Activated CD4-positive, alpha-beta T cell treated with anti-CD3 and anti-CD28 coated beads for 1 hour (primary cell): ENCODE measurements around the gene LHFPL4.
"Not testable (repeated sequence)": the region's sequence is repeated elsewhere in the genome, so short reads cannot be mapped to it uniquely, and the experiment has no call there.

ENCODE experiments used
- DNase-seq: peaks from one replicate; pipeline ENCODE4 v3.0.0-alpha.2; 2020

LHFPL4 gene

DNA sequence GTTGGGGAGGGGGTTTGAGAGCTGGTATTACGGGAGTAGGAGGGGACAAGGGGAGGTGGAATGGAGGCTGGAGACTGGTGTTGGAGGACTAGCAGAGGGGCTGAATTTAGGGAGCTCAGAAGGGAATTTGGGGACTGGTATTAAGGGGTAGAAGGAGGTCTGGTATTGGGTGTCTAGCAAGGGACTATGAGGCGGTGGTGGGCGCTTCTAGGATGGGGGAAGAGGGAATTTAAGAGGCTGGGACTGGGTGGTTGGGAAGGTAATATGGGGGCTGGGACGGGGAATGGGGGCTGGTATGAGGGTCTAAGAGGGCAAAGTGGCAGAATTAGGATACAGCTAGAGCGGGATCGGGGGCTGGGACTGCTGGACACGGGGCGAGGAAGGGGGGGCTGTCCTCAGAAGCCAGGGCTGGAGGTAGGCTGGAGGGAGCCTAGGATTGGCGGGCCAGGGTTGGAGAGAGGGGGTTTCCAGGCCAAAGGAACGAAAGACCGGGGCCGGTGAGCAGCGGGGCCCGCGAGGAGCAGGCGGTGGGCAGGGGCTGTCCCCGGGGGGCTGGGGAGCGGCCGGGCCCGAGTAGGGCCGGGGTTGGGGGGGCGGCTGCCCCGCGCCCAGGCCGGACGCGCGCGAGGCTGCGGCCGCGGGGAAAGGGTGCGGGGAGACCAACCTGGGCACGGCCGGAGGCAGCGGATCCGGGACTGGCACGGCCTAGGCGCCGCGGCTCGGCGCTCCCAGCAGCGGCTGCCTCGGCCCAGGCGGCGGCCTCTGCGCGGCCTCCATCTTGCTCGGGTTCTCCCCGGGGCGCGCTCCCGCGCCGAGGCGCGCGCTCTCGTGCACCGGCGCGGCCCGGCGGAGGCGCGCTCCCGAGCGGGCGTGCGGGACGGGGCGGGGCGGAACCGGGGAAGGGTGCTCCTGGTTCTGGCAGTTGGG is at the start of gene LHFPL4:
LHFPL4 (minus strand) TSS at position 802 of the 927 bp plus-strand sequence. CDS start 1,143 bp downstream, outside the sequence.
- no peak for DNase-seq

DNA sequence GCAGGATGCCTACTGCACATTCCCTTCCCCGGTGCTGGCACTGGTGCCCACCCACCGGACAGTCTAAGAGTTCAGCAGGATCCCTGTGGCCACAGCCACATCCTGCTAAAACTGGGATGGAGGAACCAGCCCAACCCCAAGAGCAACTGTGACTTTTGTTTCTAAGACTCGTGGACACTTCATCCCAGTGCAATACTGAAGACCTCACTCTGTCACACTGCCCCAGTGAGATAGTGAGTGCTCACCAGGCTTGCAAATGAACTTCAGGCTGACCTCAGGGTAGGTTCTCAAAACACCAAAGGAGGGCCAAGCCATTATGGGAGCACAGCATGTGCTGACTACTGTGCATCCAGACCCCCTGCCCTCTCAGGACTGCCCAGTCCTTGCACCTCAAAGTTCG is 49.0 kb upstream of the LHFPL4 start:
- DNase-seq, result no peak

DNA sequence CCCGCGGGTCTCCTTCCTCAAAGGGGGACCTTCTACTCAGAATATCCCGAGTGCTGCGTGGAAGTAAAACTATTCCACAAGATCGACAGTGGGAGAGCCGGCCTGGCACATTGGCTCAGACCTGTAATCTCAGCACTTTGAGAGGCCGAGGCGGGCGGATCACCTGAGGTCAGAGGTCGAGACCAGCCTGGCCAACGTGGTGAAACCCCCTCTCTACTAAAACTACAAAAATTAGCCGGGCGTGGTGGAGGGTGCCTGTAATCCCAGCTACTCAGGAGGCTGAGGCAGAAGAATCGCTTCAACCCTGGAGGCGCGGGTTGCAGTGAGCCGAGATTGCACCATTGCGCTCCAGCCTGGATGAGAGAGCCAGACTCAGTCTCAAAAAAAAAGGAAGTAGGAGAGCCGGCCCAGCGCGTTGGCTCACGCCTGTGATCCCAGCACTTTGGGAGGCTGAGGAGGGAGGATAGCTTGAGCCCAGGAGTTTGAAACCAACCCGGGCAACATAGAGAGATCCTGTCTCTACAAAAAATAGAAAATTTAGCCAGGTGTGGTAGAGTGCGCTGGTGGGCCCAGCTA is 47.5 kb upstream of the LHFPL4 start:
- not testable (repeated sequence) for DNase-seq

DNA sequence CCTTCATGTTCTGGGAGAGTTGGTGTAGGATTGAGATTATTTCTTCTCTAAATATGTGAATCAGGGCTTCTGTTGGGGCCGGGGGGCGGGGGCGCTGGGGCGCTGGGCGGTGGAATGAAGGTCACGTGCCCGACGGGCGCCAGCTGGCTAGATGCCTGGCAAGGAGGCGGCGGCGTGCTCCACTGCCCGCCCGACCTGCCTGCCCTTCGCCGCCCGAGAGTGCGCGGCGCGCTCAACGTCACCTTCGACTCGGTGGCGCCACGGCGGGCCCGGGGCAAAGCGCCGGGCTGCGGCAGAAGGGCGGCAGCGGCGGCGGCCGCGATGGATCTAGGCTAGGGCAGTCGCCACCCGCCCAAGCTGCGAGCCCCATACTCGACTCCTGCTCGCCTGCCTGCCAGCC is 47.0 kb upstream of the LHFPL4 start:
- no peak for DNase-seq

DNA sequence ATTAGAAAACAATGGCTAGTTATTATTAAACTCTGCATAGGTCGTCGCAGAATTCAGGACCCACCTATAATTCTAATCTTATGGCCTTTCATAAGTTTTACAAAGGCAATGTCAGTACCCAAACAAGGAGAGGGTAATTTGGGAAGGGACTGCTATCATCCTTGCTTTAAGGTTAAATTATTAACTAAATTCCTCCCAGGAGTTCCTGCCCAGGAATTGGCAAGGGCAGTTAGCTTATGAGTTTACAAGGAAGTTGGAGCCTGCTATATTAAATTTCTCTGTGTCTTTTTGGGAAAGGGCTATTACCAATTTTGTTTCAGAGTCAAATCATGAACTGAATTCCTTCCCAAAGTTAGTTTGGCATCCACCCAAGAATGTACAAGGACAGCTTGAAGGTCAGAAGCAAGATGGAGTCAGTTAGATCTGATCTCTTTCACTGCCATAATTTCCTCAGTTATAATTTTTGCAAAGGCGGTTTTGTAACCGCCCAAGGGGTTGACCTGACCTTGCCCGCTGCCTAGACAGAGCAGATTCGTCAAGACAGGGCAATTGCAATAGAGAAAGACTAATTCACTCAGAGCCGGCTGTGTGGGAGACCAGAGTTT is 45.3 kb upstream of the LHFPL4 start:
- no peak for DNase-seq

DNA sequence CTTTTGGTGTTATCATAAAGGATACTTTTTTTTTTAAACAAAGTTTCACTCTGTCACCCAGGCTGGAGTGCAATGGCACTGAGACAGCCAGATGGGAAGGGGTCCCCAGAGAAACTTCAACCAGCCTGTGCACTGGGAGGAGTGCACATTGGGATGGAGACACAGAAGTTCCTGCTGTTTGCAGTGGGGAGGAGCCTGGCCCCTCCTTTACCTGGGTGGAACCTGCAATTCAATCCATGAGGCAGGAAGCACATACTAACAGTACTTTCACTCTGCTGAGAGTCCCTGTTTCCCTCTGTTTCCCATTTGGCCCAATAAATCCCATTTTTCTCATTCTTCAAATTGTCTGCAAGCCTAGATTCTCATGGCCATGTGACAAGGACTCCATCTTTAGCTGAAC is 42.3 kb upstream of the LHFPL4 start:
- DNase-seq, result no peak

DNA sequence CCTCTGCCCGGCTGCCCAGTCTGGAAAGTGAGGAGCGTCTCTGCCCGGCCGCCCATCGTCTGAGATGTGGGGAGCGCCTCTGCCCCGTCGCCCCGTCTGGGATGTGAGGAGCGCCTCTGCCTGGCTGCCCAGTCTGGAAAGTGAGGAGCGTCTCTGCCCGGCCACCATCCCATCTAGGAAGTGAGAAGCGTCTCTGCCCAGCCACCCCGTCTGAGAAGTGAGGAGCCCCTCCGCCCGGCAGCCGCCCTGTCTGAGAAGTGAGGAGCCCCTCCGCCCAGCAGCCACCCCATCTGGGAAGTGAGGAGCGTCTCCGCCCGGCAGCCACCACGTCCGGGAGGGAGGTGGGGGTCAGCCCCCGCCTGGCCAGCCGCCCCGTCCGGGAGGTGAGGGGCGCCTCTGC is 38.2 kb upstream of the LHFPL4 start:
- not testable (repeated sequence) for DNase-seq

DNA sequence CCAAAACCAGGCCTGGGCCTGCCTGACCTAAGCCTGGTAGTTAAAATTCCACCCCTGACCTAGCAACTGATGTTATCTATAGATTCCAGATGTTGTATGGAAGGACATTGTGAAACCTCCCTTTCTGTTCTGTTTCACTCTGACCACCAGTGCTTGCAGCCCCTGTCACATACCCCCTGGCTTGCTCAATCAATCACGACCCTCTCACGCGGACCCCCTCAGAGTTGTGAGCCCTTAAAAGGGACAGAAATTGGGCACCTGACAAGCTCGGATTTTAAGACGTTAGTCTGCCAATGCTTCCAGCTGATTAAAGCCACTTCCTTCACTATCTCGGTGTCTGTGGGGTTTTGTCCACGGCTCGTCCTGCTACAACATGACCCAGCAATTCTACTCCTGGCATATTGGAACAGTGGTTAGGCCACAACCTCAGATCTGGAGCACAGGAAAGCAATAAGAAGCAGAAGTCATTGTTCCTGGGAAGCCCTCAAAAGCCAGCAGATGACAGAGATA is 36.7 kb upstream of the LHFPL4 start:
- DNase-seq, result no peak

DNA sequence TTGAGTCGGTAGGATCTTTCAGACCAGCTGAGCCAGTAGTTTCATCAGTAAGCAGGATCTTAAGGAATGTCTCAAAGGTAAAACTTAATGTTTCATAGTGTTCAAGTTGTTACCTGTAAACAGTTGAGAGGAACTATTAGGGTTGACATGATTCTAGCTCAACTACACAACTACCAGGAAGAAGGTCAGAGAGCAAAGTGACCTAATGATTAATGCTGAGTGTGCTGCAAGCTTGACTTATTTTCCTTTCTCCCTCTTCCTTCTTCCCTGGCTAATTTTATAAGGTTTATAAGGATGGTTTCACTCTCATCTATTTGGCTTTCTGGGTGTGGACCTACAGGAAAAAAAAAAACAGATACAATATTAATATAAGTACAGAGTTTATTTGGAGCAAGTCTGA is 30.2 kb upstream of the LHFPL4 start:
- no peak for DNase-seq

DNA sequence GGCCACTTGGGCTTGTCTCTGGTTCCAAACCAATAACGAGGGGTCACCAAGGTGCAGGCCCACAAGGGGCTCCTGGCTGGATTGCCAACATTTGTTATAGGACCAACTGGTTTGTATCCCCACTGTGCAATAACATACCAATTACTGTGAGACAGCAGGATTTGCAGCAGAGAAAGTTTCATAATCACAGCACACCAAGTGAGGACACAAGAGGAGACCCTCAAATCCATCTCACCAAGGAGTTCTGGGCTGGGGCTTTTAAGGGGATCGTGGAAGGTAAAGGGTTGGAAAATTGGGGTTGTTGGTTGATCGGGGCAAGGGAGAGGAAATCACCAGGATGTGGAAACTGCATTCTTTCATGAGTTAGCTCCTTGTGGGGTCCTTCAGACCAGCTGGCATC is 29.7 kb upstream of the LHFPL4 start:
- no peak for DNase-seq

DNA sequence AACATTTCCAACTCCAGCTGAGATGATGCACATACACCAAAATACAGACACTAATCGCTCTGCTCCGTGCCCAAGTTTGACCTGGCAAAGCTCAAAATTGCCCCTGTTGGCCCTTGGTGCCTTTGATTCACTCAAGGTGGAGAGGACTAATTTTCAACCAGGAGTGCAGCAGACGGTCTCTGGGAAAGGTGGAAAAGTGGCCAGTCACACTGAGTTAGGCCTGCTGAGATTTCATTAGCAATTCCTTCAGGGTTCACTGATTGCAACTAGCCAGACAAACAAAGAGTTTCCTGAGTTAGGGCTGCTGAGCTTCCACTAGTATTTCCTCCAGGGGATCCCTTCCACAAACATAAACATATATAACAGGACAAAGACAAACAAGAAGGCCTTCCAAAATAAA is 28.7 kb upstream of the LHFPL4 start:
- no peak for DNase-seq

DNA sequence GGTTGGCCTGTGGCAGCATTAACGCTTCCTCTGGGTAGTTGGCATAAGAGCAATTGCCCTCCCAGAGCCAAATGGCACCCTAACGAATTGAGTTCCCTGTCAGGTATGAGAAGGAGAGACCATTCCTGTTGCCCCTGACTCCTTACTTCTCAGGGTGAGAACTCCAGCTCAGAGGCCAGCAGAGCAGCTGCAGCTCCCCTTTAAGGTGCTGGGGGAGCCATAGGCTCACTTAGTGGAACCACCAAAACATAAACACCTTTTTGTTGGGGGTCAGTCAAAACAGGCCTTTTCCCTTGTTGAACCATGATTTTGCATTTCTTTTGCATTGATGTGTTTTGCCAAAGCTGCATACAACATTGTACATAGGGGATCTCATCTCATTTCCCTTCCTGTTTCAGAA is 28.1 kb upstream of the LHFPL4 start:
- no peak for DNase-seq

DNA sequence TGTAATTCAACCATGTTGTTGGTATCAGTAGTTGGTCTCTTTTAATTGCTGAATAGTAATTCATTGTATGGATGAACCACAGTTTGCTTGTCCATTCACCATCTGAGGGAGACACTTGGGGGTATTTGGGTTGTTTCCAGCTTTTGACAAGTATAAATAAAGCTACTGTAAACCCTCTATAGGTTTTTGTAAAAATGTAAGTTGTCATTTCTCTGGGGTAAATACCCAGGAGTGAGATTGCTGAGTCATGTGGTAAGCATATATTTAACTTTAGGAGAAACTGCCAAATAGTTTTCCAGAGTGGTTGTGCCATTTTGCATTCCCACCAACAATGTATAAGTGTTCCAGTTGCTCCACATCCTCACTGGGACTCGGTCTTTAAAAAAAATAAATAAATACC is 15.4 kb upstream of the LHFPL4 start:
- no peak for DNase-seq

DNA sequence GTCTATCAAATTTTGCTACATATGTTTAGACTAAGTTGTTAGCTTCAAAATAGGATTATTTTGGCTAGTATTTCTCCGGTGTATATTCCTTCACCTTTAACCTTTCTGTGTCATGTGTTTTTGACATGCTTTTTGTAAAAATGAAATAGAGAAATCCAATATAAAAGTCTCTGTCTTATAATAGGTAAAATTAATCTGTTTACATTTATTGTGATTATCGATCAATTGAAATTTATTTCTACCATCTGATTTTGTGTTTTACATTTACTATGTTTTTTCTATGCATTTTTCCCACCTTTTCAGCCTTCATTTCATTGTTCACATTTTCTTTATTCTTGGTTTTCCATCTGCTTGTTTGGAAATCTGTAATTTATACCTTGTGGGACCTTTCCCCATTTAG is 11.7 kb upstream of the LHFPL4 start:
- no peak for DNase-seq

DNA sequence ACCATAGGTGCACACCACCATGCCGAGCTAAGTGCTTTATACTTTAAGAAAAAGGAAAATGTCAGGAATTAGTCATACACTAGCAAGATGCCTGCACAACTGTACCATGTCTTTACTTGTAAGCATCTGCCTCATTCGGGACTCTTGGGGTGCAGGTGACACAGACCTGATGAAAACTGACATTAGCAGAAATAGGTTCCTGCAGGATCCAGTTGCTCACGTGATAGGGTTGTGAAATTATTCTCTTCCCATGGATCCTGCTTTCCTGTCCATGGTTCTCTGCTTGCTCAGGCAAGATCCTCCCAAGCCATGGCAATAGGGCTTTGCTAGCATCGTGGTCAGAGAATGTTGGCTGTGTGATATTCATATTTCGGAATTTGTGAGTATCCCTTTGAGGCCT is 10.2 kb upstream of the LHFPL4 start:
- no peak for DNase-seq

DNA sequence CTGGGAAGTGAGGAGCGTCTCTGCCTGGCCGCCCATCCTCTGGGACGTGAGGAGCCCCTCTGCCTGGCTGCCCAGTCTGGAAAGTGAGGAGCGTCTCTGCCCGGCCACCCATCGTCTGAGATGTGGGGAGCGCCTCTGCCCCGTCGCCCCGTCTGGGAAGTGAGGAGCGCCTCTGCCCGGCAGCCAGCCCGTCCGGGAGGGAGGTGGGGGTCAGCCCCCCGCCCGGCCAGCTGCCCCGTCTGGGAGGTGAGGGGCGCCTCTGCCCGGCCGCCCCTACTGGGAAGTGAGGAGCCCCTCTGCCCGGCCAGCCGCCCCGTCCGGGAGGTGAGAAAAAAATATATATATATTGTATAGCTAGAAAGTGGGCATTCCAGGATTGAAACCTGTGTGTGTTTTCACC is 6.4 kb upstream of the LHFPL4 start:
- DNase-seq, result not testable (repeated sequence)

DNA sequence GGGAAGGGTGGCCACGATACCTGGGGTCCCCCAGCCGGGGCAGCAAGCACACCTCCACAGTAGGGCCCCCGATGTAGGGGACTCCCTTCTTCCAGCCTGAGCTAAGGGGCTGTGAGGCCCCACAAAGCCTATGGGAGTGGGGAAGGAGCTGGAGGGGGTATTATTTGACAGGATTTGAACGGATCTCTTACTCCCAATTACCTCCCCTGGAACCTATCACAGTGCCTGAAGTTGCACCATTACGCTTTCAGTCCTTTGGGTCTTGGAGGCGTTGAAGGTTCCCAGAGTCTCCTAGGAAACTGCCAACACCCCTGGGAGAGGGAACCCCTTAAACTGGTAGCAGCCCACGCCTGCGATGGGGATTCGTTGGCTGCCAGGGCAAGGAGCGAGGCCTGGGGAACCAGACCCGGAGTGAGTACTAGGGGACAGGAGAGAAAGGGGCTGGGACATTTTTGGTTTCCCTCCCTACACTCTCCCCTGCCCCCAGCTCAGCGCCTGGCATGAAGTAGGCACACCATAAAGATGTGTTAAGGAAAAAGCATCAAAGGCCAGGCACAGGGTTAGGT is 409 bp upstream of the LHFPL4 start:
- DNase-seq, result no peak

DNA sequence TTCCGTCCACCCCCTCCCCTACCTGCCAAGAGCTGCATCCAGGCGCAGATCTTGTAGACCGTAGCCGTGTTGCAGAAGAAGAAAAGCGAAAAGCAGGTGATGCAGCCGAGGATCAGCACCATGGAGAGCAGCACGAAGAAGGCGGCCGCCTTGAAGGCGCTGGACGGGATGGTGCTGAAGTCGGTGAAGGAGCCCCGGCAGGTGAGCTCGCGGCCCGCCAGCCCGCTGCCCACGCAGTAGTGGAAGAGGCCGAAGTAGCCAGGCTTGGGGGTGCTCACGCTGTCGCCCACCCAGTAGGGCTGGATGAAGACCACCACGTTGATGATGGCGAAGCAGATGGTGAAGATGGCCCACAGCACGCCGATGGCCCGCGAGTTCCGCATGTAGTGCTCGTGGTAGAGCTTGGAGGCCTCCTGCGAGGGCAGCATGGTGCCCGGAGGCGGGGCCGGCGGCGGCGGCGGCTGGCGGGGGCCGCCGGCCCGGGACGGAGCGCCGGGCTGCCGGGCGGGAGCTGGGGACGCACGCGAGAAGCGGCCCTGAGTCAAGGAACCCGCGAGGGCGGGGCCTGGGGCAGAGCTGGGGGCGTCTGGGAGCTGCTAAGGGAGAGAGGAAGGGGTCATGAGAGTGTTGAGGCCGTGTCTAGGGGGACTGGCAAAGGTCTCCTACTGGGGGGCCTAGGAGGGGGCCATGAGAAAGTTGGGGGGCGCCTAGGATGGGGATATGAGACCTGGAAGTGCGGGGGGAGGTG is 1.2 kb downstream of the LHFPL4 start:
- DNase-seq, result peak; percentile 10

DNA sequence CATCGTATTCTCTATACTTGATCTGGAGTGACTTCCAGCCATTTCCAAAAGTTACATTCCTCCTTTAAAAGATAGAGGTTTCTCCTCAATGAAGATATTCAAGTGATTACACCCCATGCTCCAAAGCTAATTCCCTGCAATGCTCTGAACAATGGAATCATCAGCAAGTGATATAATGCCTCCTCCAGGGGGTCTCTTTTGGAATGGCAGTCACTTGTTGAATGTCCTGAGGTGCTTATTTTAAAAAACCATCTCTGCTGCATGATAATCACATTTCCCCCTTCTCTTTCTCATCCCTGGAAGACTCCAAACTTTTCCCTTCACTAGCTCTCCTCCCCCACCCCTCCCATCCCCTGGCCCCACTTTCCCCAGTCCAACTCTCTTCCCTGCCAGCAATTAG is 2.6 kb downstream of the LHFPL4 start:
- no peak for DNase-seq

DNA sequence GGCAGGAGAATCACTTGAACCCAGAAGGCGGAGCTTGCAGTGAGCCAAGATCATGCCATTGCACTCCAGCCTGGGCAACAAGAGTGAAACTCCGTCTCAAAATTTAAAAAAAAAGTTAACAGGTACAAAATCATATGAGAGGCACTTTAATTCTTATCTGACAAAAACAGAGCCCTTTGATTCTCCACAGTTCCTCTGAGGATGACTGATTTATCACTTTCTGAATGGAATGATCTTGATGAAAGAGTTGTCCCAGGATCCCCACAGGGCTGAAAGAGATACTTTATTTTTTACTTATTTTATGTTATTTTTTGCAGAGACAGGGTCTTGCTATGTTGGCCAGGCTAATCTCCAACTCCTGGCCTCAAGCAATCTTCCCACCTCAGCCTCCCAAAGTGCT is 4.0 kb downstream of the LHFPL4 start:
- DNase-seq, result no peak

DNA sequence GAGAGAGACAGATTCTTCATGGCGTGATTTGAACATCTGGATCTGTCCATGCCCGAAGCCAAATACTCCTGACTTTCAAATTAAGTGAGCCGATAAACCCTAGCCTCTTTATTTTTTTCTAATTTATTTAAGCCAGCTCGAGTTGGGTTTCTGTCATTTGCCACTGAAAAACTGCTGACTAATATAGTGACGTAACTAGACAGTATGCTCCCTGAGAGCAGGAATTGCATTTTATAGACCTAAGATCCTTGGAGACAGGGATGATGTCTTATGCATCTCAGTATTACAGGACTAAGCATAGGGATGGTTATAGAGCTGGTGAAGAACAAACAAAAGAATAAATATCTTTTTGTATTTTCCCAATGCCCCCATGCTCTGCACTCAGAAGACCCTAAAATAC is 4.6 kb downstream of the LHFPL4 start:
- no peak for DNase-seq

DNA sequence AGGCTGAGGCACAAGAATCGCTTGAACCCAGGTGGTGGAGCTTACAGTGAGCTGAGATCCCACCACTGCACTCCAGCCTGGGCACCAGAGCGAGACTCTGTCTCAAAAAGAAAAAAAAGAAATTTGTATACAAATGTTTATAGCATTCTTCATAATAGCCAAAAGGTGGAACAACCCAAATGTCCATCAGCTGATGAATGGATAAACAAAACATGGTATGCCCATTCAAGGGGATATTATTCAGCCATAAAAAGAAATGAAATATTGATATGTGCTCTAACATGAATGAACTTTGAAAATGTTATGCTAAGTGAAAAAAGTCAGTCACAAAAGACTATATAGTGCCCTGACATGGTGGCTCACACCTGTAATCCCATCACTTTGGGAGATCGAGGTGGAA is 11.4 kb downstream of the LHFPL4 start:
- DNase-seq, result no peak

DNA sequence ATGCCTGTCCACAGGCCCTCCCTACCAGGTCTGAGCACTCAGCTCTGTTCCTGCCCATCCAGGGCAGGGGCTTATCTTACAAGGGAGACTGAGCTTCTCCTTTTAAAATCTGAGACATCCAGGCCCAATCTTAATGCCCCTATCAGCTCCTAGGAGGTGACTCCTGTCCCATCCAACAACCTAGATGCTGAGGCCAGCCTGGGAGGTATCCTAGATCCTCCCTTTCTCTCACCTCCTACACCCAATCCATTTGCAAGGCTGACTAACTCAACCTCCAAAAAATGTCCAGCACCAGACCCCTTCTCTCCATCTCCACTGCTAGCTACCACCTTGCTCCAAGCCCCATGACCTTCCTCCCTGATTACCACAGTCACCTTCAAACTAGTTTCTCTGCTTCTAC is 17.4 kb downstream of the LHFPL4 start:
- no peak for DNase-seq
